Fibroblast of skin of right quadriceps (primary cell): Measurements from ENCODE around the gene MYL1.

ENCODE experiments used
- DNase-seq: peaks from one replicate; pipeline ENCODE4 v3.0.0-alpha.2; 2013

MYL1 gene

DNA sequence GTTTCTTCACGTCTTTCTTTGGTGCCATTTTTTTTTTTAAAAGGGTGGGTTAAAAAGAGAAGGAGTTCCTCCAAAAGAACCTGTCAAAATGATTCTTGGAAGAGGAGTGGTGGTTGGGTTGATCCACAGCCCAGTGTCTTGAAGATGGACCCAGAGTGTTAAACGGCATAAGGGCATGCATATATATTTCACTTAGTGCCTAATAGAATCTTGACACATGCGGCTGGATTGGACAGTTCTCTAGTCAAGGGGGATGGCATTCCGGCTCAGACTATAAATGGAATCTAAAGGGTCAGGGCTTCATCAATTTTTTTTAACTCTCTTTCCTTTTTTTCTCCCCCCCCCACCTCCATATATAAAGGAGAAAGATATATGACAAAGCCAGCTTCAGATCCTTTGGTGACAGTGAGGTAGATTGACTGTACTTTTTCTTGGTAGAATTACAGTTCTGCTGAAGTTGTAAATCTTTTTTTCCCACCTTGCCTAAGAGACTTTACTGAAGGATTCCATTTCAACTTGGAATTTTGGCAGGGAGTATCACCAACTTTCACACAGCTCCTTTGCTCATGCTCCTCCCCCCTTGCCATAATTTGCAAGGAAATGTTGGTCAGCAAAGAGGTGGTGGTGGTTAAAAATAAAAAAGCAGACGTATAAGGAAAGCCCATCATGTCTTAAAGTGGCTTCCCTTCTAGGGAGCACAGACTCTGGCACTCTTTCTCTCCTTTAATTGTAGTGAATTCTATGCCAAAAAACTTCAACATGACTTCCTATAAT lies at the start of gene MYL1:
TSS of gene MYL1 (minus strand) at position 160 of the 774 bp plus-strand sequence. CDS start at position 28, 132 bp downstream.
- no peak for DNase-seq

DNA sequence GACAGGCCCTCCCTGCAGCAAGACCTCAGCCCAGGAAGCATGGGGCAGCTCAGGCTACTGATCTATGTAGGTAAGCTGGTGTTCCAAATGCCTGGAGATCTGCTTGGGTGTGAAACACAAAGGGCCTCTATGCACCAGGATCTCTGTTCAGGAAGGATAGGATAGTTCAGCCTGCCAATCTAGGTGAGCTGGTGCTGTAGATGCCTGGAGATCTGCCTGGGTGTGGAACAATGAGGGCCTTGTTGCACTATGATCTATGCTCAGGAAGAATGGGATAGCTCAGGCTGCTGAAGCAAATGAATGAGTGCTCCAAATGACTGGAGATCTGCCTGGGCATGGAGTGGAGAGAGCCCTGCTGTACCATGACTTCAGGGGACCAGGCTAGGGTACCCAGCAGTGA lies 48.9 kb upstream of the MYL1 start:
- no peak for DNase-seq

- DNase-seq: no peak
These were observed 48.3 kb upstream of the MYL1 start for GRCh38 chr2:210363261-210363660.

DNA sequence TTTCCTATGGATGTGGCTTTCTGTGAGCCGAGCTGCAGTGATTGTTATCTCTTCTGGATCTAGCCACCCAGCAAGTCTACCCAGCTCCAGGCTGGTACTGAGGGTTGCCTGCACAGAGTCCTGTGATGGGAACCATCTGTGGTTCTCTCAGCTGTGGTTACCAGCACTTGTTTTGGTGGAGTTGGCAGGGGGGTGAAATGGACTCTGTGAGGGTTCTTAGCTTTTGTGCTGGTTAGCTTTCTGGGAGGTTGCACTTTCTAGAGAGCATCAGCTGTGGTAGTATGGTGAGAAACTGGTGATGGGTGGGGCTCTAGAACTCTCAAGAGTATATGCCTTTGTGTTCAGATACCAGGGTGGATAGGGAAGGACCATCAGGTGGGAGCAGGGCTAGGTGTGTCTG lies 45.4 kb upstream of the MYL1 start:
- no peak for DNase-seq

DNA sequence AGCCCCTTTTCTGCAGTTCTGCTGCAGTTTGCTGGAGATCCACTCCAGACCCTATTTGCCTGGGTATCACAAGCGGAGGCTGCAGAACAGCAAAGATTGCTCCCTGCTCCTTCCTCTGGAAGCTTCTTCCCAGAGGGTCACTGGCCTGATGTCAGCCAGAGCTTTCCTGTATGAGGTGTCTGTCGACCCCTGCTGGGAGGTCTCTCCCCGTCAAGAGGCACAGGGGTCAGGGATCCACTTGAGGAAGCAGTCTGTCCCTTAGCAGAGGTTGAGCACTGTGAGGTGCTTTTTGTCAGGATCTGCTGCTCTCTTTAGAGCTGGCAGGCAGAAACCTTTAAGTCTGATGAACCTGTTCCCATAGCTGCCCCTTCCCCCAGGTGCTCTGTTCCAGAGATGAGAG lies 42.0 kb upstream of the MYL1 start:
- no peak for DNase-seq

- no peak for DNase-seq
These were observed 22.2 kb upstream of the MYL1 start for GRCh38 chr2:210337159-210337558.

GRCh38 chr2:210324906-210325305 lies 9.9 kb upstream of the MYL1 start:
- no peak for DNase-seq

DNA sequence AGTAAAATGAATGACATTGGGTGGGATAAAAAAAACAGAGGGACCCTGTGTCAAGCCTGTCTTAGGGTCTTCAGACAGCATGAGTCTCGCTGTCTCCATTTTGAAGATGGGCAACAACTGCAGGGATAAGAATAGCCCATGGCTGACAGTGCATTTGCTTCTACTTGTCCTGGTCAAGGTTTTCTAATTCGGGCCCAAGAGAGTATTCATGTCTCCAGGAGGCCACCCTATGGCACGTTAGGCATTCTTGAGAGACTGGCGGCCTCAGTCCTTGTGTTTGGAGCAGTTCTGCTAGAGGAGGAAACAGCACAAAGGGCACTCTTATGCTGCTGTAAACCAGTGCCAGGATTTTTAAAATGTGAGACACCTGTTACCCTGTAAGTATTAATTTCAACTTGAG lies 9.5 kb upstream of the MYL1 start:
- DNase-seq: no peak

- no peak for DNase-seq
These were observed 8.0 kb upstream of the MYL1 start for GRCh38 chr2:210323003-210323402.

DNA sequence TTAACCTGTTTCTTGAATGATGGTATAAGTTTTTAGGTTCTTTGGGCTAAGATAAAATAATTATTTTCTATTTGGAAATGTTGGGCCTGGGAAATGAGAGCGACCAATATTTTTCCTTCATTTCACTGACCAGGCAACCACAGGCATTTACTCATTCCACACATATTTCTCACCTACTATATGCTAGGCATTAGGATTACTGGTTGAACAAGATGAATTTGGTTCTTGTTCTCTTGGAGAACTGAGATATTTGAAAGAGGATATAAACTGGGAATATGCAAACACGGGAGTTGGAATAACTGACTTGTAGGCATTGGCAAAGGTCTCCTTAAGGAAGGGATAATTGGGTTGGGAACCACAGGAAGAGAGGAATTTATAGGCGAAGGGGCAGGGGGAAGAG lies 3.9 kb upstream of the MYL1 start:
- DNase-seq: no peak

DNA sequence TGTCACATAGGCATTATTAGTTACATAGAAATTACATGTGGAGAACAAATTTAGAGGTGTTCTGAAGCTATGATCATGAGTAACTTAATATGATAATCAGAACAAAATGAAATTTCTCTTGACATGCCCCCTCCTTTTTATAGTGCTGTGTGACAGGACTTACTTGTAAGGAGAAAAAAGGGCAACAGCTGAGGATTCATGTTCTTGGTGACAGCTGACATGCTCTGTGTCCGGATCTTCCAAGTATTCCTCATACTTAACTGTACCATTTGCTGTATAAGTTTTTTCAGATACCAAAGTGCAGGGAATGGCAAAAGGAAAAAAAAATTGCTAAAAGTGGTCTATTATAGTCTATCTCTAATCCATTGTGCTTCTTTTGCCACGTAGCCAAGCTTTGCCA lies 3.5 kb upstream of the MYL1 start:
- DNase-seq: no peak

DNA sequence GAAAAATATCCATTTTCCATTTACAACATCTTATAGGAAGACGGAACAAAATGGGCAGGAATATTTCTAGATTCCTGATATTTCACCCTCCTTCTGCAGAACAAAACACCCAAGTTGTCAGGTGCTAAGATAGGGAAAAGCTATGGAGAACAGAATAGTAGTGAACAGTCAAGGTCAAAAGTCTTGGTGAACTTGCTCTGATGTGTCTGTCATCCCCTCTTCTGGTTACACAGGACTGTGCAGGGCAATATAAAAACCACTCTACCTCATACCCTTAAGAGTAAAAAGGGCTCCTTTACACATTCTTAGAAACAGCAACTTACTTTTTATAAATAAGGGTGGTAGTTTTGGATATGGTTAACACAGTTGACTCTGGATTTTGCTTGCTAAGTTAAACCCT lies 4.4 kb downstream of the MYL1 start:
- no peak for DNase-seq

DNA sequence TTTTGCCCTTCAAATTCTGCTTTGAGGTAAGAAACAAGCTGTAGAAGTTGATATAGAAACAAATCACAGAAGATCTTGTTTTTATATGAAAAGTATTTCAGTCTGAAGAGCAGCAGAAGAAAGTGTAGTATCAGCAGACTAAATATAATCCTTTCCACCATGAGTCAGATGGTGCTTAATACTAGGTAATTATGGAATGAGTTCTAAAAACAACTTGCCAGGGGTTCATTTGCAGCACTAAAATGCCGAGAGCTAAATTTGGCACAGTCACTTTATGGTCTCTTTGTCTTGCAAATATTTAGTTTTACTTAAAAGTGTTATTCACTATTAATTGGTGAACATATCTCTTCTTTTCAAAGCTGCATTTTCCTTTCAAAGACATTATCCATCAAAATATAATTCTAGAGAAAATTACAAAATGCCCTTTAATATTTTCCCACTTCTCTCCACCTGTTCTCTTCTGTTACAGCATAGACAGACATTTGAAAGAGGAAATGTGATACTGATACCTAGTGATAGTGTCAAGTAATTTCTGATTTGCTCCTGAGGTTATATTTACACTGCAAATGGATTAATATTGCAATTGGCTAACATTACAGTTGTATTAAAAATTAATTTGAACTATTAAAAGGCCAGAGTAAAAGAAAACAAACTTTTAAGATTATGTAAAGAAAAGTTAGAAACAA lies 5.3 kb downstream of the MYL1 start:
- DNase-seq: no peak

- no peak for DNase-seq
These were observed 11.5 kb downstream of the MYL1 start for GRCh38 chr2:210303498-210303897.

DNA sequence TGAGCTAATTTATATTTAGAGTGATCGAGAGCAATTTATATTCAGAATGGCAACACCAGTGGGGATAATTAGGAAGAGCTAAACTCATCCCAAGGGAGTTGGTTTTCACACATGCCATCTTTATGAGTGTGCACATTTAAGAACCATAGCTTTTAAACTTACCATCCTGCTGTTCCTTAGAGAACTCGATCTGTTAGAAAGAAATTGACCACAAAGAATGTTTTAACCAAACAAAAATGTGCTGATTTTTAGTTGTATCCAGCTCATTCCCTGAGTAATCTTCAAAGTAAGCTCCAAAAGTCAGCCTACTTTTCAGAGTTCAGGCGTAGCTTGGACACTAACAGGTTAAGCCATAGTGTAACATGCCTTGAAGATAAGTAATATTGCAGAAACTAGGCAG lies 12.6 kb downstream of the MYL1 start:
- no peak for DNase-seq

- no peak for DNase-seq
These were observed 15.1 kb downstream of the MYL1 start for GRCh38 chr2:210299866-210300373.

DNA sequence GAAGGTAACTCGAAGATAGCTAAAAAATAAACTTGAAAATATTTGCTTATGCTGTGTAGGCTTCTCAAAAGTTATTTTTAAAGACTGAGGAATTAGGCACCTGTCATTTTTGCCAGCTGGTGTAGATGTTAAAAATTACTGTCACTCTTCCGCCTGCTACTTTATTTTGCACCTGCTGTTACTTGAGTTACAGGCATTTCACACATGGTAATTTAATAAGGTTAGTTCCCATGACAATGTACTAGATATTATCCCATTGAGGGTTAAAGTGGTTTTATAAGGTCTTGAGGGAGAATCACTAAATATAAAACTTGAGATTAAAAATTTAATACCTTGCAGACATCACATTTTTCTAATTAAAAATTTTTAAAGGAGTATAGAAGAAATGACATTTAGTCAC lies 26.6 kb downstream of the MYL1 start:
- no peak for DNase-seq

DNA sequence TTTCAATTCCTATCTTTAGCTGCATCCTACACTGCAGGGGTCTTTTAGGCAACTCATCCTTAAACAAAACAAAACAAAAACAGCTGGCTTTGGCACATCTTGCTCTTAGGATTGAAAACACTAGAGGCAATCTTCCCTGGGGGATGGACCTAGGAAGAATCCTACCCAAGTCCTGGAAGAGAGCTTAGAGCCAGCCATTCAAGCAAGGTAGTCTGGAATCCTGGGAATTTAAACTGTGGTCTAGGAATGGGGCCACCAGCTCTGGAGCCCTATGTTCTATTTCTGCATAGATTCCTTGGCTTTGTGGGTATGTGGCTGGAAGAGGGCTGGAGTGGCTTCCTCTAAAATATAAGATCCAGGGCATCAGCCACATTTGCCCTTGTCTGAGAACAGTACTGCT lies 27.7 kb downstream of the MYL1 start:
- DNase-seq: no peak

- DNase-seq: no peak
These were observed 28.8 kb downstream of the MYL1 start for GRCh38 chr2:210286123-210286680.

GRCh38 chr2:210277133-210277532 lies 37.8 kb downstream of the MYL1 start:
- no peak for DNase-seq

GRCh38 chr2:210271300-210271699 lies 43.7 kb downstream of the MYL1 start:
- DNase-seq: no peak

GRCh38 chr2:210269148-210269547 lies 45.8 kb downstream of the MYL1 start:
- DNase-seq: no peak

- no peak for DNase-seq
These were observed 46.7 kb downstream of the MYL1 start for GRCh38 chr2:210268281-210268680.

GRCh38 chr2:210267698-210268097 lies 47.3 kb downstream of the MYL1 start:
- DNase-seq: no peak
